ENCODE results near the gene EFCAB6. TPM values are rescaled to one million over a fixed set of nuclear protein-coding genes. Genes with fewer than 3 reads are reported as not detected.

The EFCAB6 gene
- total RNA-seq, 1 experiment from 2014 or later: 0.52 TPM

GRCh38 chr22:43835166-43835565, 23.1 kb upstream of the EFCAB6 start:
- Histone ChIP-seq H3K9me2 (ENCODE audit: insufficient read depth) (no peaks in the 10 kb centered on the region), H3K4me2 (ENCODE audit: low read length) (no peak overlapping the region), H3K36me3 (ENCODE audit: control insufficient read depth in 1 of 2, insufficient read depth in 2 of 2, low read length in 2 of 2) (no peaks in the 10 kb centered on the region), H3K9ac (ENCODE audit: low read length) (no peak overlapping the region), H3K79me2 (ENCODE audit: insufficient read depth, low read length) (no peaks in the 10 kb centered on the region), H3K27me3 (ENCODE audit: insufficient read depth, low read length) (no peaks in the 10 kb centered on the region), H3K9me3 (ENCODE audit: control insufficient read depth in 1 of 2, insufficient read depth in 1 of 2, low read depth in 1 of 2, low read length in 2 of 2) (no peaks in the 10 kb centered on the region), H3K4me1 (ENCODE audit: control insufficient read depth in 1 of 2, insufficient read depth in 2 of 2, low read length in 2 of 2) (no peaks in the 10 kb centered on the region), H4K20me1 (ENCODE audit: insufficient read depth) (no peaks in the 10 kb centered on the region), H3K27ac (ENCODE audit: low read depth, low read length) (no peak overlapping the region), H3K4me3 (replicated peaks in 1 of 2; ENCODE audit: low read depth in 1 of 2, low read length in 2 of 2) (no peak overlapping the region), H2AFZ (ENCODE audit: low read depth, low read length, poor library complexity, severe bottlenecking) (no peak overlapping the region)
- BruUV-seq (replicated peaks): no TSS peak
- ChIA-PET POLR2A (no interaction called here), RAD21 (ENCODE audit: low non-redundant PET in 1 of 2, low total read pairs in 2 of 2, uncharacterized antibody in 2 of 2, unreplicated experiment in 2 of 2) (no interaction called here), CTCF (no interaction called here)
- ATAC-seq: no peak
- TF ChIP-seq ZNF274 (IDR thresholded peaks at IDR 0.05; ENCODE audit: low read depth, low read length) (no peak), CEBPB (IDR thresholded peaks at IDR 0.05; ENCODE audit: low read depth) (no peak), ATF3 (IDR thresholded peaks at IDR 0.05) (no peak), EGR1 (IDR thresholded peaks at IDR 0.05; ENCODE audit: low read depth) (no peak), MAX (IDR thresholded peaks at IDR 0.05) (no peak), POLR2AphosphoS5 (IDR thresholded peaks at IDR 0.05; ENCODE audit: low read depth, low read length) (no peak), JUND (IDR thresholded peaks at IDR 0.05) (no peak), REST (IDR thresholded peaks at IDR 0.05; ENCODE audit: low read depth) (no peak)
- DNase-seq (ENCODE audit: low read depth, low spot score): no peak
- intact Hi-C loops (cut with micrococcal nuclease): no loop called here
